GM19397 (cell line): Measurements from ENCODE around the gene CACNA1C.

Experiments used
- ATAC-seq: cut with Tn5 transposase; IDR thresholded peaks from one replicate; pipeline ENCODE4 v1.9.1; 2021; ENCODE audit warnings: mild to moderate bottlenecking, moderate library complexity; ENCODE audit not compliant: unreplicated experiment

Gene CACNA1C

GRCh38 chr12:2401040-2401439, 348.3 kb downstream of the CACNA1C start:
- ATAC-seq = no peak

- ATAC-seq = no peak
Measured at GRCh38 chr12:2402073-2402579, 349.3 kb downstream of the CACNA1C start.

GRCh38 chr12:2403221-2403976, 350.6 kb downstream of the CACNA1C start:
- no peak for ATAC-seq

- ATAC-seq = no peak
Measured at GRCh38 chr12:2405039-2405438, 352.3 kb downstream of the CACNA1C start.

GRCh38 chr12:2406903-2407302, 354.1 kb downstream of the CACNA1C start:
- ATAC-seq = no peak

GRCh38 chr12:2408262-2408661, 355.5 kb downstream of the CACNA1C start:
- ATAC-seq = no peak

GRCh38 chr12:2409656-2410265, 357.0 kb downstream of the CACNA1C start:
- no peak for ATAC-seq

DNA sequence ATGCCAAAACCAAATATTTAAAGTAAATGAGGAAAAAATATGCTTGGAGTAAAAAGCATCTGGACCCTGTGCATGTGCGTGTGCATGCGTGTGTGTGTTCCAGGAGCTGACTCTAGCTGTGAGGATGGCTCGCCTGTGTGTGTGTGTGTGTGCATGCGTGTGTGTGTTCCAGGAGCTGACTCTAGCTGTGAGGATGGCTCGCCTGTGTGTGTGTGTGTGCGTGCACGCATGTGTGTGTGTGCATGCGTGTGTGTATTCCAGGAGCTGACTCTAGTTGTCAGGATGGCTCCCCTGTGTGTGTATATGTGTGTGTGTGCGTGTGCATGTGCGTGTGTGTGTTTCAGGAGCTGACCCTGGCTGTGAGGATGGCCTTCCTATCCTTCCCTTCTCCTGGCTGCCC, 357.7 kb downstream of the CACNA1C start:
- no peak for ATAC-seq

DNA sequence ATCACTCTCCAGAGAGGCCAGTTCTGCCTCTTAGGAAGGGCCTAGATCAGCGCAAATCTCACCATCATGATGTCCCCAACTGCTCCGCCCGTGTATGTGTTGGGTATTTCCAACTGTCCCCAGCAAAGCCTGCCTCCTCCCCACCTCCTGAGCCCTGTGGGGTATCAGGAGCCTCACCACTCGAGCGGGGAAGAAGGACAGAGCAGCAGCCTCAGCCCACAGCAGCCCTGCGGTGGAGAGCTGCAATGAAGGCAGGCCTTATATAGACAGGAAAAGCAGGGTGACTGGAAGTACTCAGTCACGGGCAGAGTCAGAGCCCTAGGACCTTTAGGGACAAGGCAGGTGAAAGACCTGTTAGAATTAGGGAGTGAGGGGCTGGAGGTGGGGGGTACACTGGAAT, 358.2 kb downstream of the CACNA1C start:
- ATAC-seq = no peak

DNA sequence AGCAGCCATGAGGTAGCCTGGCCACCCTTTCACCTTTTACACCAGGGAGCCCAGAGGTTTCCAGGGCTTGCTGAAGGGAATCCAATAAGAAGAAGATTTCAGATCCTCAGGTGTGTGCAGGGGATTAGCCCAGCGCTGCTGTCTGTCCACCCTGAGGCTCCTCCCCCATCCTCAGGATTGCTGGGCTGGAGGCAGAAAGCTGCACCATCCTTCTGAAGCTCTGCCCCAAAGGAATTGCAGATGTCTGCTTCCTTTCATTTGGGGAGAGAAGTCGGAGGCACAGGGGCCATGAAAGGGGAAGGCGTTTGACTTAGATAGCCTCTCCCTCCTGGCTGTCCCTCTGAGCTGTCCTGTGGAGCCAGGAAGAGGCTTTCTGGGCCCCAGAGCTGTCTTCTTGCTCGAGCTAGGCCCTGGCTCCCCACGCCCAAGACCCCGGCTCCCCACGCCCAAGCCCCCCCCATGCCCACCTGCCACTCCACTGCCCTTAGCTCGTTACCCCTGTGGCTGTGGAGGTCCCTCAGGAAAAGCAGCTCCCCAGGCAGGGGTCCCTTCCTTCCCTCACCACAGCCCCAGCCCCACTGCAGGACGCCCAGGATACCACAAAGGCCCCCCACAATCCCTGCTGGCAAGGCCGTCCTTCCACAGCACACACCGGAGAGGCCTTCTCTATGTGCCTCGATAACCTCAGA, 359.0 kb downstream of the CACNA1C start:
- ATAC-seq = no peak

DNA sequence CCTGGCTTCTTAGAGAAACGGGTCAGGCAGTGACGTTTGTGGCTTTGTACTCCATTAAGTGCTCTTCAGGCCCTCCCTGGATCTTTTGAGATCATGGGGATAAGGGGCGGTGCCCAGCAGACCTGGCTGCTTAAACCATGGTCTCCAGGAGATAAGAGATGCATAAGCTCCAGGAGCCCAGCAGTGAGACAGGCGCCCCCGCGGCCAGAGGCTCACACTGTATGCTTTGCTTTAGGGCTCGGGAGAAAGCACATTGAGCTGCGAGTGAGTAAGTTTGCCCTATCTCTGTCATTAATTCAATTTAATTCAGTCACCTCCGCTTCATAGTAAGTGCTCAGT, 359.5 kb downstream of the CACNA1C start:
- no peak for ATAC-seq

DNA sequence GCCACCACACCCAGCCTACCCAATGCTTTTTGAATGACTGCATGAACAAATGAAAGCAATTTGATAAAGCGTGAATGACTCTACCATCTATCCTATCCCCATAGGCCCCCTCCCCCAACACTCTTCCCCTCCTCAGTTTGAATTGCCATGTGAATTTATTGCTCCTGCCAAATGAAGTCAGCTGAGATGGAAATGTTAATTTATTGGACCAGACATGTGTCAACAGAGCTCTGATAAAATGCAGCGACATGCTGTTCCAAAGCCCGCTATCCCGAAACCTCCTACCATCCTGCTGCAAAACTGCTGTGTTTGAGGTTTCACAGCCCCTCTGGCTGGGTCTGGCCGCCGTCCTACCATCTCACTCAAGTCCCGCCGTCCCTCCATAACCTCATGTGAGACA, 360.5 kb downstream of the CACNA1C start:
- no peak for ATAC-seq

DNA sequence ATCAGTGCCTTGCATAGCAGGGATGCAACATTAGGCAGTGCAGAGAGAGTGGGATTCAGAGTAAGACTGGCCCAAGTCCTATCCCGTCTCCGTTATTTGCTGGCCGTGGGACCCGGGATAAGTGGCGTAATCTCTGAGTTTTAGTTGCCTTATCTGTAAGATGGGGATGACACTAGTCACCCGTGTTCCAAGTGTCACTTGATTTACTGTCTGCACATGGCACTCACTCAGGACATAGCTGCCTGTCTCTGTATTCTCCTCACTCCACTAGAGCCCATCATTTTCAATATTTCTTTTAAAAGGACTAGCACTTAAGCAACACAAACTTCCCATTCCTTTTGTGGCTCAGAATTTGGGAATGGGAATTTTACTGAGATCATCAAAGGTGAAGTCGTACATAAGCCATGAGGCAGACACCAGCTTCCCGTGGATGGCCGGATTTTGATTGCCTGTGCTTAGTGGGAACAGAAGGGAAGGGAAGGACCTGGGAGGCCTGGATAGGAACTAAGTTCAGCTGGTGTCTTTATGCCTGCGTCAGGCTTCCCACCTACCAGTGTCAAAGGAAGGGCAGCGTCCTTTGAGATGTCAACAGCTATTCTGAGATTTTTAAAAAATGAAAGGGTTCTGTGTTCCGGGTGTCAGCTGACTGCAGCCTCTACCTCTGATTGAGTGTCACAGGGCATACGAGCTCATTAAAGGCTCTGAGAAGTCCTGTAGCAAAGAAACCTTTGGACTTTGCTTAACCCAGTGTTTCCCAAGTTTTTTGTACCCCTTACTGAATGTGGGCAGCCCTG, 361.4 kb downstream of the CACNA1C start:
- no peak for ATAC-seq

DNA sequence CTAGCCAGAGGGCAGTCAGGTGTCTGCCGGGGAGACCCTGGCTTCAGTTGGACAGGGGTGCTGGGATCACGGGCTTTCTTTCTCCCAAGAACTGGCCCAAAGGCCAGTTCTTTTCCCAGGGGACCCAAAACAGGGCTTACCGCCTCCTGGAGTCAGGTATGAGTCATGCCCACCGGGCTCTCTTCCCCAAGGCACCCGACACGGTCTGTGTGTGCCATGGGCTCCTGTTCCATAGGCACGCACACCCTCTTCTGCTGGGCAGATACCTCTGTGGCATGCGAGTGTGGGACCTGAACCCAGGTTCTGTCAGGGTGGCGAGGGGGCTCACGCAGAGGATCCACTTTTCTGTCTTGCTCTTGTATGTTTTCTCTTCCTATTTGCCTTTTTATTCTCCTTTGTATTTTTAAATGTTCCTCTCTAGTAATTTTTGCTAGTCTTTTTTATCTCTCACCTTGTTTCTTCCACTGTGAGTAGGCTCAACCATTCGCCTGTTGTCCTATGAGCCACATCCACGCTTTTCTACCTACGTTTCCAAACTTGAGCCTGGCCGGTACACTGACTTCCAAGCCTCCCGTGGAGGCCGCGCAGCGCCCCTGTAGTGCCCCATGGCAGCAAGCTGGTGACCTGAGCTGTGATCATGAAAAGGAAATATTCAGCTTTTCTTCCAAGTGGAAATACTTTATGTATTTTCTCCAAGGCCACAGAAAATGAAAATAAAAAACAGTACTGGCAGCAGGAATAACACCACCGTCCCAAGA, 362.2 kb downstream of the CACNA1C start:
- no peak for ATAC-seq

GRCh38 chr12:2415568-2415944, 362.8 kb downstream of the CACNA1C start:
- ATAC-seq = no peak

GRCh38 chr12:2416158-2416557, 363.4 kb downstream of the CACNA1C start:
- no peak for ATAC-seq

DNA sequence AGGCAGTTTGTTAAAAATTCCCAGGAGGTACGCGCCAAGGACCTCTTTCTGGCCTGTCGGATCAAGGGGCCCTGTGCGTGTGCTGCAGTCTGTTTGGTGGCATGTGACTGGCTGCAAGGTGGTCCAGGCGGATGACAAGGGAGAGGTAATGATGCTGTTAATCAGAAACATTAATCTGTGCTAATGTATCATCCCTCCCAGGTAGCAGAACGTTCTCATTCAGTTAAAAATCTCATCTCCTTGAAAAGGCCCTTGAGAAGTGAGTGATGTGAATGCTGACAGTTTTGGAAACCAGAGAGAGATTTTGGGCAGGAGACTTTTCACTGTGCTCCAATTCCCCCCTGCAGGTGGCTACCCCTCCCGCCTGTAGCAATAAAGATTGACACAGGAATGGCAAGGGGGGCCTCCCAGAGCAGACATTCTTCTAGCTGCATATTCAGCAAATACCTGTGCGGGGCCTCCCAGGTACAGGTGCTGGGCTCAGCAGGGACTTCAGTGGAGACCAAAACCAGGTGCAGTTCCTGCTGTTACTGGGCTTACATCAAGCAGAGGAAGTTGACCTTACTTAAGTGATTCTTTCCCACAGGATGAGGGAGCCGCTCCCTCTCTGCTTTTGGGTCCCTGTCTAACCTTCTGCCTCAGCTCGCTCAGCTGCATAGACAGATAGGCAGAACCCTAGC, 364.8 kb downstream of the CACNA1C start:
- no peak for ATAC-seq

DNA sequence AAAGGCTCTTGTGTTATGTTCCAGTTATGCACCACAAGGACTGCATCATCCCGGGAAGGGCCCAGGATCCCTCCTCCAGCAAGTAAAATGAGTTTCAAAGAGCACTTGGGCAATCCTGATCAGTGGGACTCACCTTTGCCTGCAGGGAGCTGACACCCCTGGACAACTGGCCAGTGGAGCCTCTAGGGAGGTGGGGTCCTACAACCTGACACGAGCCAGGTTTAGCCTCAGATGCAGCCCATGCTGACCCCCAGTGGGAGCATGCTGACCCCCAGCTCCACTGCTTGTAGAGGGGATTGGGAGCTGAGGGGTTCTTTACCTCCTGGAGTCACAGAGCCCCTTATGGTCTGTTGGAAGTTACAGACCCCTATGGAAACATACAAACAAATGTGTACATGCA, 365.8 kb downstream of the CACNA1C start:
- ATAC-seq = no peak

GRCh38 chr12:2422591-2422990, 369.8 kb downstream of the CACNA1C start:
- ATAC-seq = no peak

DNA sequence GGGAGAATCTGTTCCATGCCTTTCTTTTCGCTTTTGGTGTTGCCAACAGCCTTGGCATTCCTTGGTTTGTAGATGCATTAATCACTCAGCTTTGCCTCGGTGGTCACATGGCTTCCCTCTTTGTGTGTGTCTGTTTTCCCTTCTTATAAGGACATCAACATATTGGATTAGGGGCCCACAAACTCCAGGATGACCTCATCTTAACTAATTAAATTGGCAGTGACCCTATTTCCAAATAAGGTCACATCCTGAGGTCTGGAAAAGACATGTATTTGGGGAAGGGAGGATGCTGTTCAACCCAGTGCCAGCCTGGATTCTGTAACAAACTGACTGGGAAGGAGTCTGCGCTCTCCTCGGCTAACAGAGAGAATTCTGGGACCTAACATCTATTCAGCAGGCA, 376.2 kb downstream of the CACNA1C start:
- no peak for ATAC-seq
